Right renal cortex interstitium (tissue), 3 donors: ENCODE data around the gene IRGM. TPM values are rescaled to one million over a fixed set of nuclear protein-coding genes. Genes with fewer than 3 reads are reported as not detected.

Source experiments
- DNase-seq, 3 donors: peaks; one replicate each; pipeline ENCODE4 v3.0.0-alpha.2; 2013; ENCODE audit warnings: low read depth in 3 of 3, low spot score in 2 of 3
- polyA plus RNA-seq, 3 donors: library from polyadenylated mRNA; unstranded; fragments of 120-200 nt; gene quantifications; one replicate each; pipeline ENCODE4 v1.2.1, GENCODE V29; 2013; ENCODE audit not compliant: insufficient read length in 3 of 3

IRGM gene
- polyA plus RNA-seq, 3 donors, result 0.25 to 1.6 (median 0.48) TPM

DNA sequence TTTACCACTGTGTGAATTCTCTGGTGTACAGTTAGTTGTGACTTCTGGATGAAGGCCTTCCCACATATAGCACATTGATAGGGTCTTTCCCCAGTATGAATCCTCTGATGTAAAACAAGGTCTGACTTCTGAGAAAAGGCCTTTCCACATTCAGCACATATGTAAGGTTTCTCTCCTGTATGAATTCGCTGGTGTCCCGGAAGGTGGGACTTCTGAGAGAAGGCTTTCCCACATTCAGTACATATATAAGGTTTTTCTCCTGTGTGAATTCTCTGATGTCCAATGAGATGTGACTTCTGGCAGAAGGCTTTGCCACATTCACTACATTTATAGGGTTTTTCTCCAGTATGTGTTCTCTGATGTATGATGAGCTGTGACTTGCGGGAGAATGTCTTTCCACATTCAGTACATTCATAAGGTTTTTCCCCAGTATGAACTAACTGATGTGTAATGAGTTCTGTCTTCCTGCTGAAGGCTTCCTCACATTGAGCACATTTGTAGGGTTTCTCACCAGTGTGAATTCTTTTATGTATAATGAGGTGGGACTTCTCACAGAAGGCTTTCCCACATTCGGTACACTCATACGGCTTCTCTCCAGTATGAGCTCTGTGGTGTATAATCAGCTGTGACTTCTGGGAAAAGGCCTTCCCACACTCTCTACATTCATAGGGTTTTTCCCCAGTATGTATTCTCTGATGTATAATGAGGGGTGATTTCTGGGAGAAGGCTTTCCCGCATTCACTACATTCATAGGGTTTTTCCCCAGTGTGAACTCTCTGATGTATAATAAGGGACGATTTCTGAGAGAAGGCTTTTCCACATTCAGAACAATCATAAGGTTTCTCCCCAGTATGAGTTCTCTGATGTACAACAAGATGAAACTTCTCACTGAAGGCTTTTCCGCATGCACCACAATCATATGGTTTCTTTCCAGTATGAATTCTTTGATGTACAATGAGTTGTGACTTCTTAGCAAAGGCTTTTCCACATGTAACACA, 49.4 kb downstream of the IRGM start:
- no peak for DNase-seq

Other genes starting within 250 kb of the IRGM start
- 10 to 100 TPM; 85.2 to 98.9 (median 97.3) TPM for gene SYNPO, start 205.9 kb upstream of the IRGM start, polyA plus RNA-seq
- 1 to 10 TPM; 5.7 to 6.2 (median 5.8) TPM for gene MYOZ3, start 185.3 kb upstream of the IRGM start, polyA plus RNA-seq
- 10 to 100 TPM; 76.2 to 79.8 (median 79.0) TPM for gene RBM22, start 145.5 kb upstream of the IRGM start, polyA plus RNA-seq
- 10 to 100 TPM; 55.5 to 60.9 (median 60.1) TPM for gene DCTN4, start 87.5 kb upstream of the IRGM start, polyA plus RNA-seq
- 10 to 100 TPM; 22.5 to 23.9 (median 22.8) TPM for gene SMIM3, start 67.8 kb upstream of the IRGM start, polyA plus RNA-seq
- gene ZNF300, start 58.5 kb downstream of the IRGM start, polyA plus RNA-seq, result 10 to 100 TPM; 39.0 to 50.1 (median 46.6) TPM
- gene GPX3, start 174.1 kb downstream of the IRGM start, polyA plus RNA-seq, result 1,000 to 10,000 TPM; 1,138 to 1,788 (median 1,613) TPM
- gene TNIP1, start 234.5 kb downstream of the IRGM start, polyA plus RNA-seq, result 10 to 100 TPM; 63.4 to 72.3 (median 68.8) TPM